Uterus (tissue), 4 donors: ENCODE results near the gene DNAJC21. TPM values are rescaled to one million over a fixed set of nuclear protein-coding genes. Genes with fewer than 3 reads are reported as not detected.
A peak's percentile ranks its signal among the peaks of the same experiment; 100 is the strongest.

Source experiments
- DNase-seq, 2 donors: peaks; one replicate each; pipeline ENCODE4 v3.0.0-alpha.2; 2019 to 2020
- H3K27ac ChIP-seq, 2 donors: fragments of 200-600 bp; sonication (generic); 1 replicate in 1 of 2; 2 replicates in 1 of 2; pipeline ENCODE4 v1.5.1; 2016 to 2018
- H3K27me3 ChIP-seq, 2 donors: fragments of 200-600 bp; sonication (generic); one replicate each; pipeline ENCODE4 v1.5.1; 2018 to 2019; ENCODE audit warnings: control low read depth in 1 of 2
- H3K36me3 ChIP-seq, 2 donors: fragments of 200-600 bp; sonication (generic); one replicate each; pipeline ENCODE4 v1.5.1; 2019; ENCODE audit warnings: control low read depth in 1 of 2
- H3K4me1 ChIP-seq, 2 donors: fragments of 200-600 bp; sonication (generic); one replicate each; pipeline ENCODE4 v1.5.1; 2018 to 2019; ENCODE audit warnings: control low read depth in 1 of 2
- H3K4me3 ChIP-seq, 2 donors: fragments of 200-600 bp; sonication (generic); 1 replicate in 1 of 2; 2 replicates in 1 of 2; pipeline ENCODE4 v1.5.1; 2018 to 2019; ENCODE audit warnings: mild to moderate bottlenecking in 1 of 2
- H3K9me3 ChIP-seq, 2 donors: fragments of 200-600 bp; sonication (generic); one replicate each; pipeline ENCODE4 v1.5.1; 2019; ENCODE audit warnings: control low read depth in 1 of 2
- CTCF ChIP-seq, 4 experiments: fragments of 200-600 bp in 2 of 4; fragments of 450-650 bp in 2 of 4; sonication (generic) in 2 of 4; IDR thresholded peaks; one replicate each; pipeline ENCODE4 v1.5.1; 2016 to 2019; ENCODE audit warnings: antibody characterized with exemption in 4 of 4, mild to moderate bottlenecking in 2 of 4, moderate library complexity in 1 of 4
- POLR2A ChIP-seq, 2 donors: fragments of 450-650 bp; IDR thresholded peaks; one replicate each; pipeline ENCODE4 v1.6.1; 2016; ENCODE audit warnings: antibody characterized with exemption in 2 of 2, mild to moderate bottlenecking in 1 of 2, moderate library complexity in 1 of 2
- intact Hi-C: fragments of 100-400 bp; cut with DNase I; formaldehyde crosslinking; loops from one replicate; pipeline ENCODE4 v1.15.1; 2023; ENCODE audit warnings: low total_unique reads
- total RNA-seq, 4 donors: library from RNA; depleted of rRNA in 3 of 4; stranded (reverse); fragments of >200 nt in 3 of 4; gene quantifications; one replicate each; pipeline versions ENCODE4 v1.1.0 to v1.2.4, GENCODE V29; 2014 to 2023
- donor health status: DM: yes; HTN: yes; CAD: no.

Gene DNAJC21
- total RNA-seq, 4 donors from 2014 or later: 15.9 to 55.4 (median 44.0) TPM

- no peak for DNase-seq
- Histone ChIP-seq H3K36me3 (no peaks in the 10 kb centered on the region), H3K4me3 (no peak overlapping the region), H3K4me1 (no peaks in the 10 kb centered on the region), H3K27ac (no peak overlapping the region), H3K9me3 (no peaks in the 10 kb centered on the region), H3K27me3 (no peaks in the 10 kb centered on the region)
- intact Hi-C loops: no loop called here
- TF ChIP-seq POLR2A (IDR thresholded peaks at IDR 0.05) (no peak), CTCF (IDR thresholded peaks at IDR 0.05) (no peak)
Observed at GRCh38 chr5:34932947-34933346, 3.6 kb downstream of the DNAJC21 start.

- no peak for TF ChIP-seq POLR2A (IDR thresholded peaks at IDR 0.05)
- no peak for TF ChIP-seq CTCF (IDR thresholded peaks at IDR 0.05)
- Histone ChIP-seq H3K27ac (no peak overlapping the region), H3K36me3 (no peaks in the 10 kb centered on the region), H3K27me3 (no peaks in the 10 kb centered on the region), H3K9me3 (no peaks in the 10 kb centered on the region), H3K4me3 (no peak overlapping the region), H3K4me1 (no peaks in the 10 kb centered on the region)
- no peak for DNase-seq
- intact Hi-C loops: no loop called here
Observed at GRCh38 chr5:34941936-34942335, 12.6 kb downstream of the DNAJC21 start.

- no peak for TF ChIP-seq POLR2A (IDR thresholded peaks at IDR 0.05)
- TF ChIP-seq CTCF (IDR thresholded peaks at IDR 0.05): no peak
- Histone ChIP-seq H3K4me3 (no peak overlapping the region), H3K36me3 (no peaks in the 10 kb centered on the region), H3K4me1 (no peaks in the 10 kb centered on the region), H3K9me3 (no peaks in the 10 kb centered on the region), H3K27ac (peak overlapping the region in 1 of 2 donors; percentile 66), H3K27me3 (no peaks in the 10 kb centered on the region)
- no peak for DNase-seq
- intact Hi-C loops: no loop called here
Observed at GRCh38 chr5:34944044-34944443, 14.7 kb downstream of the DNAJC21 start.

GRCh38 chr5:34944460-34945047 lies 15.2 kb downstream of the DNAJC21 start:
- intact Hi-C loops: no loop called here
- Histone ChIP-seq H3K9me3 (no peaks in the 10 kb centered on the region), H3K36me3 (no peaks in the 10 kb centered on the region)

GRCh38 chr5:34957321-34957720 lies 28.0 kb downstream of the DNAJC21 start:
- DNase-seq: no peak

More at GRCh38 chr5:34944460-34945047, 15.2 kb downstream of the DNAJC21 start:
- H3K27me3 ChIP-seq: no peaks in the 10 kb centered on the region
- H3K27ac ChIP-seq: peak overlapping the region in 1 of 2 donors; percentile 66
- no peaks in the 10 kb centered on the region for H3K4me1 ChIP-seq
- no peak for DNase-seq
- TF ChIP-seq POLR2A (IDR thresholded peaks at IDR 0.05): no peak
- TF ChIP-seq CTCF (IDR thresholded peaks at IDR 0.05): no peak
- H3K4me3 ChIP-seq: no peak overlapping the region

More at GRCh38 chr5:34957321-34957720, 28.0 kb downstream of the DNAJC21 start:
- no peak overlapping the region for H3K4me3 ChIP-seq
- peak overlapping the region in 1 of 2 donors; percentile 11 for H3K27ac ChIP-seq
- H3K27me3 ChIP-seq: no peaks in the 10 kb centered on the region
- no peak for TF ChIP-seq POLR2A (IDR thresholded peaks at IDR 0.05)
- no peaks in the 10 kb centered on the region for H3K36me3 ChIP-seq
- H3K9me3 ChIP-seq: no peaks in the 10 kb centered on the region
- no peaks in the 10 kb centered on the region for H3K4me1 ChIP-seq
- intact Hi-C loops: no loop called here
